ENCODE data around the gene RAB3IL1.
"Not testable (repeated sequence)": the region's sequence is repeated elsewhere in the genome, so short reads cannot be mapped to it uniquely, and the experiment has no call there.

The RAB3IL1 gene

DNA sequence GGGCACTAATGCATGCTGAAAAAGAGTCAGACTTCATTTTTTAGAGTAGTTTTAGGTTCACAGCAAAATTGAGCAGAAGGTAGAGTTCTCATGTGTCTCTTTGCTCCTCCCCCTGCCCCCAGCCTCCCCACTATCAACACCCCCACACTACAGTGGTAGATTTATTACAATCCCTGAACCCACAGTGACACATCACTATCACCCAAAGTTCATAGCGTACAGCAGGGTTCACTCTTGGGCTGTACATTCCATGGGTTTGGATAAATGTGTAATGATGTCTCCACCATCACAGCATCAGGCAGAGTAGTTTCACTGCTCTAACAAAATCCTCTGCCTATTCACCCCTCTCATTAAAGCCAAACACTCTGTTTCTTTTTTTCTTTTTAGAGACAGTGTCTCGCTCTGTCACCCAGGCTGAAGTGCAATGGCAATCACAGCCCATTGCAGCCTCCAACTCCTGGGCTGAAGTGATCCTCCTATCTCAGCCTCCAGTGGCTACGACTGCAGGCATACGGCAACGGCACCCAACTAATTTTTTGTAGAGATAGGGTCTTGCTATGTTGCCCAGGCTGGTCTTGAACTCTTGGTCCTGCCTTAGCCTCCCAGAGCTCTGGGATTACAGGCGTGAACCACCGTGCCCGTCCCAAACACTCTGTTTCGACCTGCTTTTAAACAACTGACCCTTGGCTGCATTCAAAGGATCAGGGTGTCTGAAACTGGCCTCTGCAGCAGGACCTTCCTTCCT is 36.9 kb upstream of the RAB3IL1 start:
- Histone ChIP-seq H3K9ac (ENCODE audit: low read length) (no peak overlapping the region), H3K27ac (ENCODE audit: low read depth, low read length) (no peak overlapping the region), H4K8ac (ENCODE audit: low read depth, low read length) (peak overlapping the region; percentile 79), H4K91ac (ENCODE audit: low read depth, low read length) (peak overlapping the region; percentile 80), H2BK120ac (ENCODE audit: insufficient read depth, low read length, poor library complexity) (peak overlapping the region; percentile 45), H2BK12ac (ENCODE audit: low read length) (peak overlapping the region; percentile 66), H2AK5ac (ENCODE audit: low read length) (no peak overlapping the region), H3K4me1 (ENCODE audit: control insufficient read depth in 1 of 2, insufficient read depth in 2 of 2, low read length in 2 of 2) (peaks cover 13% of the 10 kb centered on the region in 2 experiments), H3K4me2 (ENCODE audit: low read length) (no peak overlapping the region), H3K79me1 (ENCODE audit: low read length) (peaks cover 9% of the 10 kb centered on the region), H3K79me2 (ENCODE audit: control insufficient read depth, insufficient read depth, low read length, poor library complexity) (no peaks in the 10 kb centered on the region), H4K12ac (ENCODE audit: low read depth, low read length) (peak overlapping the region; percentile 22), H3K18ac (ENCODE audit: low read length) (peak overlapping the region; percentile 53), H3K36me3 (ENCODE audit: control insufficient read depth in 1 of 2, insufficient read depth in 2 of 2, low read length in 2 of 2) (no peaks in the 10 kb centered on the region), H3K14ac (ENCODE audit: low read length) (no peak overlapping the region), H3K4ac (ENCODE audit: low read depth, low read length) (peak overlapping the region; percentile 9), H3K4me3 (ENCODE audit: low read depth, low read length) (no peak overlapping the region), H3K9me3 (ENCODE audit: insufficient read depth, low read depth, low read length) (peaks cover 9% of the 10 kb centered on the region), H2AFZ (ENCODE audit: insufficient read depth, low read length, poor library complexity) (peak overlapping the region; percentile 69), H2BK5ac (ENCODE audit: low read depth, low read length, poor library complexity) (peak overlapping the region; percentile 20), H3K27me3 (ENCODE audit: insufficient read depth, low read length) (no peaks in the 10 kb centered on the region), H3K23ac (ENCODE audit: low read length) (no peak overlapping the region)
- no peak for DNase-seq
- WGBS (ENCODE audit: extremely low coverage, insufficient coverage, insufficient read length) = no CpG with 5 or more reads among the region's 9 CpGs

DNA sequence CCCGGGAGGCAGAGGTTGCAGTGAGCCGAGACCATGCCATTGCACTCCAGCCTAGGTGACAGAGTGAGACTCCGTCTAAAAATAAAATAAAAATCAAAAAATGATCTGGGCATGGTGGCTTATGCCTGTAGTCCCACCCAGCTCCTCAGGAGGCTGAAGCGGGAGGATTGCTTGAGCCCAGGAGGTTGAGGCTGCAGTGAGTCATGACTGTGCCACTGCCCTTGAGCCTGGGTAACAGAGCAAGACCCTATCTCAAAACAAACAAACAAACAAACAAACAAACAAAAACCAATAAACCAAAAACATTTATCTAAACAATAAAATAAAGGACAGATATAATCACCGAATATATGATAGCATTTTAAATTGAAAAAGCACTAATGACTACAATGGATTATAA is 36.3 kb upstream of the RAB3IL1 start:
- not testable (repeated sequence) for H3K18ac ChIP-seq (ENCODE audit: low read length); H3K4me2 ChIP-seq (ENCODE audit: low read length)

DNA sequence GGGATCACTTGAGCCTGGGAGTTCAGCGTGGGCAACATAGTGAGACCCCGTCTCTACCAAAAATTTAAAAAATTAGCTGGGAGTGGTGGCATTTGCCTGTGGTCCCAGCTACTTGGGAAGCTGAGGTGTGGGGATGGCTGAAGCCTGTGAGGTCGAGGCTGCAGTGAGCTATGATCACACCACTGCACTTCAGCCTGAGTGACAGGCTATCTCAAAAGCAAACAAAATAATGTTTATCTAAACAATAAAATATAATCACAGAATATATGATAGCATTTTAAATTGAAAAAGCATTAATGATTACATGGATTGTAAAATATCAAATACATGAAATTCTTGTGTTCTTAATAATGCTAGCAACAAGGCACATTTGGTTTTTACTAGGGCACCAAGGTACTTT is 35.5 kb upstream of the RAB3IL1 start:
- Histone ChIP-seq H3K4me3 (ENCODE audit: low read depth, low read length) (no peak overlapping the region), H3K4ac (ENCODE audit: low read depth, low read length) (no peak overlapping the region), H3K36me3 (ENCODE audit: control insufficient read depth in 1 of 2, insufficient read depth in 2 of 2, low read length in 2 of 2) (no peaks in the 10 kb centered on the region), H4K91ac (ENCODE audit: low read depth, low read length) (no peak overlapping the region), H3K27ac (ENCODE audit: low read depth, low read length) (no peak overlapping the region), H4K12ac (ENCODE audit: low read depth, low read length) (no peak overlapping the region), H2BK12ac (ENCODE audit: low read length) (no peak overlapping the region), H3K79me1 (ENCODE audit: low read length) (peaks cover 9% of the 10 kb centered on the region), H3K14ac (ENCODE audit: low read length) (no peak overlapping the region), H3K9ac (ENCODE audit: low read length) (no peak overlapping the region), H2AFZ (ENCODE audit: insufficient read depth, low read length, poor library complexity) (no peak overlapping the region), H3K4me1 (ENCODE audit: control insufficient read depth in 1 of 2, insufficient read depth in 2 of 2, low read length in 2 of 2) (peaks cover 13% of the 10 kb centered on the region in 2 experiments), H3K9me3 (ENCODE audit: insufficient read depth, low read depth, low read length) (peaks cover 6% of the 10 kb centered on the region), H3K79me2 (ENCODE audit: control insufficient read depth, insufficient read depth, low read length, poor library complexity) (no peaks in the 10 kb centered on the region), H2BK120ac (ENCODE audit: insufficient read depth, low read length, poor library complexity) (no peak overlapping the region), H3K27me3 (ENCODE audit: insufficient read depth, low read length) (no peaks in the 10 kb centered on the region), H2BK5ac (ENCODE audit: low read depth, low read length, poor library complexity) (no peak overlapping the region), H4K8ac (ENCODE audit: low read depth, low read length) (no peak overlapping the region), H2AK5ac (ENCODE audit: low read length) (no peak overlapping the region), H3K18ac (ENCODE audit: low read length) (no peak overlapping the region), H3K4me2 (ENCODE audit: low read length) (no peak overlapping the region), H3K23ac (ENCODE audit: low read length) (no peak overlapping the region)
- WGBS (ENCODE audit: extremely low coverage, insufficient coverage, insufficient read length) = no CpG with 5 or more reads among the region's 3 CpGs
- no peak for DNase-seq

More for the DNA sequence above, 36.3 kb upstream of the RAB3IL1 start:
- not testable (repeated sequence) for H2AK5ac ChIP-seq (ENCODE audit: low read length); H3K79me1 ChIP-seq (ENCODE audit: low read length); H3K4me3 ChIP-seq (ENCODE audit: low read depth, low read length); DNase-seq; H2BK5ac ChIP-seq (ENCODE audit: low read depth, low read length, poor library complexity); H3K9ac ChIP-seq (ENCODE audit: low read length); H4K12ac ChIP-seq (ENCODE audit: low read depth, low read length); H3K9me3 ChIP-seq (ENCODE audit: insufficient read depth, low read depth, low read length); H3K27me3 ChIP-seq (ENCODE audit: insufficient read depth, low read length); H2BK12ac ChIP-seq (ENCODE audit: low read length); H3K4ac ChIP-seq (ENCODE audit: low read depth, low read length); H4K8ac ChIP-seq (ENCODE audit: low read depth, low read length); H3K23ac ChIP-seq (ENCODE audit: low read length); H3K36me3 ChIP-seq (ENCODE audit: control insufficient read depth in 1 of 2, insufficient read depth in 2 of 2, low read length in 2 of 2); H2AFZ ChIP-seq (ENCODE audit: insufficient read depth, low read length, poor library complexity); H4K91ac ChIP-seq (ENCODE audit: low read depth, low read length); H3K27ac ChIP-seq (ENCODE audit: low read depth, low read length); H3K79me2 ChIP-seq (ENCODE audit: control insufficient read depth, insufficient read depth, low read length, poor library complexity); H3K14ac ChIP-seq (ENCODE audit: low read length); H2BK120ac ChIP-seq (ENCODE audit: insufficient read depth, low read length, poor library complexity)
- peaks cover 13% of the 10 kb centered on the region in 2 experiments for H3K4me1 ChIP-seq (ENCODE audit: control insufficient read depth in 1 of 2, insufficient read depth in 2 of 2, low read length in 2 of 2)
- WGBS (ENCODE audit: extremely low coverage, insufficient coverage, insufficient read length) = 100% methylated on average over 1 of the region's 5 CpGs

DNA sequence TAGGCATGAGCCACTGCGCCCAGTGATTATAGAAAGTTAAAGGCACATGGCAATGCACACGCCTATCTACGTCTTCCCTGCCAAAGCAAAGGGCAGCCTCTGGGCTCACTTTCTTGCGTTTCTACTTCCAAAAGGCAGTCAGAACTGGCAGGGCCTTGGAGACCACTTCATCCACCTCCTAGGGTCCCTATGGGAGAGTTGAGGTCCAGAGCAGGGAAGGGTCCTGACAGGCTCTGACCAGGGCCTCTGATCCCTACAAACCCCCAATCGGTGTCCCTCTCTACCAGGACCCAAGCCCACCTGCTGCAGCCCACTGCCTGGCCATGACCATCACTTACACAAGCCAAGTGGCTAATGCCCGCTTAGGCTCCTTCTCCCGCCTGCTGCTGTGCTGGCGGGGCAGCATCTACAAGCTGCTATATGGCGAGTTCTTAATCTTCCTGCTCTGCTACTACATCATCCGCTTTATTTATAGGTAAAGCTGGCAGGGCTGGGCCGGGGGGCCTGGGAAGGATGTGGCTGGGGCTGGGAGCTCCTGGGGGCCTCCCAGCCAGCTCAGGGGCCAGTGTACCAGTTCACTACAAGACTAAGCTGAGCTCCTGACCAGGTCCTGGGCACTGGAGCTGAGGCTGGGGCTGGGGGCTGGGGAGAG is 34.2 kb upstream of the RAB3IL1 start:
- Histone ChIP-seq H2BK12ac (ENCODE audit: low read length) (no peak overlapping the region), H3K14ac (ENCODE audit: low read length) (no peak overlapping the region), H3K18ac (ENCODE audit: low read length) (no peak overlapping the region), H3K79me2 (ENCODE audit: control insufficient read depth, insufficient read depth, low read length, poor library complexity) (no peaks in the 10 kb centered on the region), H3K79me1 (ENCODE audit: low read length) (peaks cover 9% of the 10 kb centered on the region), H3K4me3 (ENCODE audit: low read depth, low read length) (no peak overlapping the region), H3K27ac (ENCODE audit: low read depth, low read length) (no peak overlapping the region), H3K27me3 (ENCODE audit: insufficient read depth, low read length) (no peaks in the 10 kb centered on the region), H4K91ac (ENCODE audit: low read depth, low read length) (no peak overlapping the region), H3K4ac (ENCODE audit: low read depth, low read length) (no peak overlapping the region), H3K4me1 (ENCODE audit: control insufficient read depth in 1 of 2, insufficient read depth in 2 of 2, low read length in 2 of 2) (peaks cover 13% of the 10 kb centered on the region in 2 experiments), H3K23ac (ENCODE audit: low read length) (no peak overlapping the region), H3K9me3 (ENCODE audit: insufficient read depth, low read depth, low read length) (peaks cover 7% of the 10 kb centered on the region), H4K8ac (ENCODE audit: low read depth, low read length) (no peak overlapping the region), H3K9ac (ENCODE audit: low read length) (no peak overlapping the region), H3K36me3 (ENCODE audit: control insufficient read depth in 1 of 2, insufficient read depth in 2 of 2, low read length in 2 of 2) (no peaks in the 10 kb centered on the region), H2BK5ac (ENCODE audit: low read depth, low read length, poor library complexity) (no peak overlapping the region), H3K4me2 (ENCODE audit: low read length) (no peak overlapping the region), H2AFZ (ENCODE audit: insufficient read depth, low read length, poor library complexity) (no peak overlapping the region), H2AK5ac (ENCODE audit: low read length) (no peak overlapping the region), H2BK120ac (ENCODE audit: insufficient read depth, low read length, poor library complexity) (no peak overlapping the region), H4K12ac (ENCODE audit: low read depth, low read length) (no peak overlapping the region)
- no peak for DNase-seq
- WGBS (ENCODE audit: extremely low coverage, insufficient coverage, insufficient read length) = no CpG with 5 or more reads among the region's 11 CpGs

All from trophoblast cell (in vitro differentiated cells and primary cell).